BE2C (cell line): ENCODE results near the gene GPR108.

ENCODE experiments used
- DNase-seq: peaks from one replicate; pipeline ENCODE4 v3.0.0-alpha.2; 2020
- H3K27me3 ChIP-seq: fragments of 250-450 bp; sonication (Bioruptor Pico); 2 replicates; pipeline ENCODE4 v1.5.1; 2020; ENCODE audit warnings: mild to moderate bottlenecking
- H3K36me3 ChIP-seq: fragments of 250-450 bp; sonication (Bioruptor Pico); 2 replicates; pipeline ENCODE4 v1.5.1; 2020; ENCODE audit warnings: mild to moderate bottlenecking
- H3K4me1 ChIP-seq: fragments of 250-450 bp; sonication (Bioruptor Pico); 2 replicates; pipeline ENCODE4 v1.5.1; 2020
- H3K4me3 ChIP-seq: 2 replicates; pipeline ENCODE4 v1.5.1; 2011; ENCODE audit warnings: low read depth, low read length
- H3K9me3 ChIP-seq: fragments of 250-450 bp; sonication (Bioruptor Pico); 2 replicates; pipeline ENCODE4 v1.5.1; 2020
- TF ChIP-seq, protein P1 (sequence below): IDR thresholded peaks from 2 replicates; pipeline ENCODE4 v1.5.1; 2012; ENCODE audit warnings: mild to moderate bottlenecking, low read depth, low read length

The GPR108 gene

GRCh38 chr19:6714749-6715555 is 22.4 kb downstream of the GPR108 start:
- Histone ChIP-seq H3K36me3 (no peaks in the 10 kb centered on the region), H3K9me3 (no peaks in the 10 kb centered on the region), H3K4me3 (no peak overlapping the region), H3K27me3 (peaks cover 6% of the 10 kb centered on the region; the same call in 1 of the 2 replicates), H3K4me1 (no peaks in the 10 kb centered on the region)
- TF ChIP-seq, protein P1, sequence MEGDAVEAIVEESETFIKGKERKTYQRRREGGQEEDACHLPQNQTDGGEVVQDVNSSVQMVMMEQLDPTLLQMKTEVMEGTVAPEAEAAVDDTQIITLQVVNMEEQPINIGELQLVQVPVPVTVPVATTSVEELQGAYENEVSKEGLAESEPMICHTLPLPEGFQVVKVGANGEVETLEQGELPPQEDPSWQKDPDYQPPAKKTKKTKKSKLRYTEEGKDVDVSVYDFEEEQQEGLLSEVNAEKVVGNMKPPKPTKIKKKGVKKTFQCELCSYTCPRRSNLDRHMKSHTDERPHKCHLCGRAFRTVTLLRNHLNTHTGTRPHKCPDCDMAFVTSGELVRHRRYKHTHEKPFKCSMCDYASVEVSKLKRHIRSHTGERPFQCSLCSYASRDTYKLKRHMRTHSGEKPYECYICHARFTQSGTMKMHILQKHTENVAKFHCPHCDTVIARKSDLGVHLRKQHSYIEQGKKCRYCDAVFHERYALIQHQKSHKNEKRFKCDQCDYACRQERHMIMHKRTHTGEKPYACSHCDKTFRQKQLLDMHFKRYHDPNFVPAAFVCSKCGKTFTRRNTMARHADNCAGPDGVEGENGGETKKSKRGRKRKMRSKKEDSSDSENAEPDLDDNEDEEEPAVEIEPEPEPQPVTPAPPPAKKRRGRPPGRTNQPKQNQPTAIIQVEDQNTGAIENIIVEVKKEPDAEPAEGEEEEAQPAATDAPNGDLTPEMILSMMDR, result no peak
- no peak for DNase-seq

- Histone ChIP-seq H3K36me3 (no peaks in the 10 kb centered on the region), H3K9me3 (no peaks in the 10 kb centered on the region), H3K27me3 (peaks cover 6% of the 10 kb centered on the region; the same call in 1 of the 2 replicates), H3K4me1 (no peaks in the 10 kb centered on the region), H3K4me3 (no peak overlapping the region)
- TF ChIP-seq, protein P1, result no peak
- DNase-seq, result no peak
Measured at GRCh38 chr19:6713773-6714692, 23.3 kb downstream of the GPR108 start.

- no peak for DNase-seq
- H3K4me1 ChIP-seq, result no peaks in the 10 kb centered on the region
- TF ChIP-seq, protein P1, result no peak
- no peaks in the 10 kb centered on the region for H3K9me3 ChIP-seq
- peaks cover 6% of the 10 kb centered on the region; the same call in 1 of the 2 replicates for H3K27me3 ChIP-seq
- no peaks in the 10 kb centered on the region for H3K36me3 ChIP-seq
- H3K4me3 ChIP-seq, result no peak overlapping the region
Measured at GRCh38 chr19:6712692-6713670, 24.4 kb downstream of the GPR108 start.

GRCh38 chr19:6712231-6712630 is 25.1 kb downstream of the GPR108 start:
- TF ChIP-seq, protein P1, result no peak
- no peak overlapping the region for H3K4me3 ChIP-seq
- no peak for DNase-seq
- H3K27me3 ChIP-seq, result peaks cover 6% of the 10 kb centered on the region; the same call in 1 of the 2 replicates
- no peaks in the 10 kb centered on the region for H3K36me3 ChIP-seq
- H3K4me1 ChIP-seq, result no peaks in the 10 kb centered on the region
- H3K9me3 ChIP-seq, result no peaks in the 10 kb centered on the region

DNA sequence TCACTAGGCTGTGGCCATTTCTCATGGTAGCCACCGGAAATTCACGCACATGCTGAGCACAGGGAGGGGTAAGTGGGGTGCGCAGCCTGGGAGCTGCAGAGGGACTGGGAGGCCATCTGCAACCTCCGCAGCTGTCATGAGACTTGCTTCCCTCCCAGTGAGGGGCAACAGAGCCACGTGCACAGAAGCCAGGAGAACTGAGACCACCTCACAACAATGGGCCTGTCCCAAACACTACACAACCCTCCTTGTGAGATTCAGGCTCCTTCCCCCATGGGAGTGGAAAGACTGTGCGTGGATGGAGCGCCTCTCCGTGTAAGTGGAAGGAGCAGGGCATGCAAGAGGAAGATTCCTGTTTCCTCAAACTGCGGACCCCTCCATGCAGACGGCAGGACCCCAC is 25.8 kb downstream of the GPR108 start:
- DNase-seq, result no peak
- H3K4me1 ChIP-seq, result no peaks in the 10 kb centered on the region
- no peak overlapping the region for H3K4me3 ChIP-seq
- no peaks in the 10 kb centered on the region for H3K36me3 ChIP-seq
- TF ChIP-seq, protein P1, result no peak
- H3K9me3 ChIP-seq, result no peaks in the 10 kb centered on the region
- H3K27me3 ChIP-seq, result peaks cover 6% of the 10 kb centered on the region; the same call in 1 of the 2 replicates
